Measurements from ENCODE around the gene CADPS2.

The CADPS2 gene

DNA sequence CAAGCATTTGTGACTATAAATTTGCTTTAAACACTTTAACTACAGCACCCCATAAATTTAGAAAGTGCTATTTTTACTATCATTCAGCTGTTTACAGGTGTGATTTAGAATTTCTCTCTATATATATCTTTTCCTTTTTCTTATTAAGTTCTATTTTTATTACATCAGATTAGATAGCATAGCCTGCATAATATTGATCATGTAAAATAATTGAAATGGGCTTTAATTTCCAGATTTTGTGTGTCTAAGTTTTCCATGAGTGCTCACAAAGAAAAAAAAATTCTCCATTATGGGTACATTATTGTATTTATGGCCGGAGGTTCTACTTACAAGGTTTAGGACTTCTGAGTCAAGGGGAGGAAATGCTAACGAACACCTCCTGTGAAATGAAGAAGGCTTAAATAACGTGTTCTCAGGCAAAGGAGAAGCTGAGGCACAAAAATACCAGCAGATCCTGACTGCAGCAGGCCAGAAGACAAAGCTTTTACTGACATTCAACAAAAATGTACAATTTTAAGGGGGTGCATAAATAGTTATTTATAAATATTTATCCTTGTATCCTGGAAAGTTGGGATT is 301.5 kb downstream of the CADPS2 start:
- no peak for DNase-seq

GRCh38 chr7:122578350-122578749 is 307.9 kb downstream of the CADPS2 start:
- no peak for DNase-seq

DNA sequence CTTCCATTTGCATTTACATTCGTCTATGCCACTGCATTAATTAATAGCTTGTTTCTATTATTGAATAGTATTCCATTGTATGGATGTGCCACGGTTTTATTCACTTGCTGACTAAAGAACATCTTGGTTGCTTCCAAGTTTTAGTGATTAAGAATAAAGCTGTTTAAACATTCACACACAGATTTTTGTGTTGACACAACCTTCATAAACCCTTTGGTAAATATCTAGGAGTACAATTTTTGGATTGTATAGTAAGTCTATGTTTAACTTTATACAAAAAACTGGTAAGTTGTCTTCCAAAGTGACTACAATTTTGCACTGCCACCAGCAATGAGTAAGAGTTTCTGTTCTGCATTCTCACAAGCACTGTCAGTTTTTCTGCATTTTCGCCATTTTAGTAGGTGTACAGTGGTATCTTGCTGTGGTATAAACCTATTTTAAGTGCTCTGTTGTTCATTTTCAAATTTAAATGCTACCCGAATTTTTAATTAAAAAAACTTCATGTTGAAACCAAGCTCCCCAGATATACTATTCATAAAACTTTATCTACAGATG is 308.7 kb downstream of the CADPS2 start:
- DNase-seq, result no peak

- DNase-seq, result no peak
Measured at GRCh38 chr7:122572706-122573105, 313.6 kb downstream of the CADPS2 start.

DNA sequence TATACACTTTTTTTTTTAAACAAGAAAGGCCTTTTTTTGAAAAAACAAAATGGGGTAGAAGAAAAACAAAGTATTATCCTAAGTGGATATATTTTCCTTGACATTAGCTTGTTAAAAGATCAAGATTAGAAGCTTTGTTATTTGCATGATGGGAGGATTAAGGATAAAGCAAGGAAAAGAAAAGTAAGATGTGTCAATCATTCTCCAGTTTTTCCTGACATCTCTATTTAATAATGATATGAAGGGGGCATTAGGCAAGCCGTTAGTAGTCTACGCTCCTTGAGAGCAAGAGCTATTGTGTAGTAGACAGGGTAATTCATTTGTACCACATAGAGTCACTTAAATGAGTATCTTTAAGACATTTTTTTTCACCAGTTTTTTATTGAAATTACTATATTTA is 324.9 kb downstream of the CADPS2 start:
- no peak for DNase-seq

DNA sequence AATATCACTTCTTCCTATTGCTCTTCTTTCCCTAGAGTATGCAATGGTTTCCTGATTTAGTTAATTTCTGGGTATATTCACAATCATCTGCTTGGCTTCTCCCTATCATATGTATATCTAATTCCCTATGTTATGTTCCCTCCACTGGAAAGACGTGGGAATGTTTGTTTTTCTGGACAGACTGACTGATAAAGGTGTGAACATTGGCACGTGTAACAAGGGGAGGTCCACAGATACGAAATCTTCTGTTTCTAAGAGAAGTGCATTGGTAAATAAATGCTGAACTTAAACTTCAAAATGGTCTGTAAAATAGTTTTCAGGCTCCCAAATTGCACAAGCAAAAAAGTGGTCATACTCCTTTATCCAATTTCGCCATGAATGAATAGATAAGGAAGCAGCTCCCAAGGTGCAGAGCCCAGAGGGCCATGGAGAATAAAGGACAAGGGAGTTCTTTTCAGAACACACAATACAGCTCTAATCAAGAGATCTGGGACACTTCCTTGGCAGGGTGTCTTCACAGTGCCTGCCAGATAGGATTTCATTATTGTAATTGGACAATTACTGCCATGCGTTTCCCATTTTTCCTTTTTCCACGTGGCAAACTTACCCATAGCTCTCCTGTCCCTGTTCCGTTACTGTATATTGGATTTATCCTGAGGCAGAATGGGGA is 329.3 kb downstream of the CADPS2 start:
- no peak for DNase-seq

GRCh38 chr7:122556219-122556618 is 330.0 kb downstream of the CADPS2 start:
- no peak for DNase-seq

- DNase-seq, result no peak
Measured at GRCh38 chr7:122553761-122554160, 332.5 kb downstream of the CADPS2 start.

- no peak for DNase-seq
Measured at GRCh38 chr7:122552769-122553168, 333.5 kb downstream of the CADPS2 start.

DNA sequence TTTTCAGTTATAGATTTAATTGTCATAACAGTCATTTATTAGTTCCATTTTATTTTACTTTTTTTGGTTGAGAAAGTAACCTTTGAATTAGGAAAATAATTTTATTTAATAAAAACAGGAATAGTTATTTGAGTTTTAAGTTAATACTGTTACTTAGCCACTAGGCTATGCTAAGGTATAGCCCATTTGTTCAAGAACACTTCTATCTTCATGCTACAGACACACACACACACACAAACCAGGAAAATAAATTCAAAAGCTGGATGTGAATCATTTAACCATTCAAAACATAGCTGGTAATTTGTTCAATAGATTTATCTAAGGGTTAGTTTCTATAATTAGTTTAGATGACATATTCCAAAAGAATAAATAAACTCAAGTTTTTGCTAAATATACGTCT is 335.7 kb downstream of the CADPS2 start:
- DNase-seq, result no peak

DNA sequence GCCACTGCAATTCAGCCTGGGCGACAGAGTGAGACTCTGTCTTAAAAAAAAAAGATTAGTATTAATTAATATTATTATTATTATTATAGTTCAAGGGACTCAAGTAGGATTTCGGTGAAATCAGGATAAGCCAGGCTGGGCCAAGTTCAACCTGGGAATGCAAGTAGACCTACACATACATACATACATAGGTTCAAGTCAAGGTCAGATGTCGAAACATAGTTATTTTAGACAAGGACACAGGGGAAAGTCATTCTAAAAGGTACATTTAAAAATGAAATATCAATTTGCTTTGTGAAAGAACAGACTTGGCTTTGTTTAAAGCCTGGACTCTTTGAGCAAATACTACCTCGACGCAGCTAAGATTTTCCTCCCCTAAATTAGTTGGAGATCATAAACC is 336.7 kb downstream of the CADPS2 start:
- no peak for DNase-seq

- DNase-seq, result no peak
Measured at GRCh38 chr7:122546496-122546895, 339.8 kb downstream of the CADPS2 start.

- no peak for DNase-seq
Measured at GRCh38 chr7:122544463-122544862, 341.8 kb downstream of the CADPS2 start.

DNA sequence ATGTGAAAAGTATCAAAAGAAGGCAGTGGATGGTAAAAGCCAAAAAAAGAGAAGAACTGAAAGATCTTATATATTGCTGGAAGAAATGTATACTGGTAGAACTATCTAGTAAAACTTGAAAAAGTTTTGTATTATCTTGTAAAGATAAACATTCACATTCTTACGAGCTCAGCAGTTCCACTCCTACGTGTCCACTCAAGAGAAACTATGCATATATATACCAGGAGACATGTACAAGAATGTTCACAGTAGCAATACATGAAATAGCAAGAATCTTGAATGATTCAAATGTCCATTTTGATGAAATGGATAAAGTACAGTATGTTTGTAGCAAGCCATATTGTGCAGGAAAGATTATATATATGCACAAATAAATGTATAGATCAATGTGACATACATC is 342.4 kb downstream of the CADPS2 start:
- no peak for DNase-seq

DNA sequence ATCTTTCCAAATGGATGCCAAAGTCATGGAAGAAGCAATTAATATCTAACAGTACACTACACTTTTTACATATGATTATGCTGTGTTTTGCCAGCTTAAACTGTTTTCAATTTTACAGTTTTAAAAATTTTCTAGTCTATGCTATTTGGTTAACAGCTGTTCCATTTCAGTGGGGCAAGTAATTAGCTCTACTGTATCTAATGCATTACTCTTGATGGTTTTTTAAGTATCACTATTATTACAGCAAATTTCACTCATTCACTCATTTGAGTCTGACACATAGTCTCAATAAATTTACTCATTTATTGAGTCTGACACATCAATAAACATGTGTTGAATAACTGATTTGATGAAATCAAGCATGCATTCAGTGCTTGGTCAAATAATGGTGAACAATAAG is 343.1 kb downstream of the CADPS2 start:
- no peak for DNase-seq

DNA sequence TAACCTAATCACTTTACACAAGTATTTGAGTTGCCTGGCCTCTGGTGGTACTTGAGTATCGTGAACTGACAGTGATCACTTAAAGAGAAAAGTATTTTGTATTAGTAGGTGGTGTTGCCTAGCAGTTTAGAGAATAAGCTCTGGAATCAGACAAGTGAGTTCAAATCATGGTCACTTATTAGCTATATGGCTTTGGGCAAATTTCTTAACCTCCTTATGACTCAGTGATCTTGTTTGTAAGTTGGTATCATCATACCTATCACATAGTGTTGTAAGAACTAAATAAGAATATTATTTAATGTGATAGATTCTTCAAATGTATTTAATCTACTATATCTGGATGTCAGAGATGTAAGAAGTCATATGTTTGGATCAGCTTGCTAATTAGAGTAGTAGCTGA is 351.2 kb downstream of the CADPS2 start:
- DNase-seq, result no peak

DNA sequence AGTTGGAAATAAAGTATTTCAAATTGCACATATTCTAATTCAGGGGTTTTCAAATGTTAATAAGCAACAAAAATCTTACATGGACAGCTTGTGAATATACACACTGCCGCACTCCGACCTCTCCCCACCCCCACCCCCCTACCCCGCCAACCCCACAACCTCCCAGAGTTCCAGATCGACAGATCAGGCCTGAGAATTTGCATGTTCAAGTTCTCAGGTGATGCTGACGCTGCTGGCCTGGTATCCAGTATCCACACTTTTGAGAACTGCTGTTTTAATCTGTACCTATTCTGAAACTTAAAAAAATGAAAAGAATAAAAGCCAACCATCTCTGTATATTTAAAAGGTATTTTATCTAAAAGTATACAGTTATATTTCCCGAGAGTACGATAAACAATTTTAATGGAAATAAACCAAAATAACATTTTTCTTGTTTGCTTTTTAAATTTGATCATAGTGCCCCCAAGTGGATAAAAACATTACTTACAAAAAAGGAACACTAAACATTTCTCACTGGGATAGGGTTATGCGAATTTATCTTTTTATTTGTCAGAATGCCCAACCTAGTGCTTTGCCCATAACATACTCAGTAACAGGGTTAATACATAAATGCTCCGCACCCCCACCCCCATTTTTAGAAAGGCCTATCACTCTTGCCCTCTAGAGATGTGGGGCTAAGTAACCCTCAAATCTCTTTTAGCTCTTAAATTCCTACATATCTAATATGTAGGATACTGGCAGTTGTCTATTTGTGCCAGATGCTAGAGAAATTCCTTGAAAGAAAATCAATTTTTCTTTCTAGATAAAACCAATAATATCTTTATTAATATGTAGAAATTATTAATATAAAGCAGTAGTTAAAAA is 353.6 kb downstream of the CADPS2 start:
- DNase-seq, result no peak

- DNase-seq, result no peak
Measured at GRCh38 chr7:122528879-122529481, 357.3 kb downstream of the CADPS2 start.

DNA sequence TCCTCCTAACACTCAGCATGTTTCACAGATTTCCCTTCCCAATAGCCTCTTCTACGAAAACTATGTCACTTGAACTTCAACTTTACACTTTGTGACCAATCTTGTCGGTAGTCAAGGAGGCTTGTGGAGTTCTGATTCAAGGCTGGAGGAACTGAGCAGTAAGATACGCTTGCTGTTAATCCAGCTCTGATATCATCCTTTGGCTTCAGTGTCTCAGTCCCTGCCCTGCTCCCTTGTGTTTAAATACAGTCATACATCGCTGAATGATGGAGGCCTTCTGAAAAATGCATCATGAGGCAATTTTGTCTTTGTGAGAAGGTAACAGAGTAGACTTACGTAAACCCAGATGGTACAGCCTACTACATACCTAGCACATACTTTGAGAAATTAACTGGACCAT is 360.9 kb downstream of the CADPS2 start:
- no peak for DNase-seq

DNA sequence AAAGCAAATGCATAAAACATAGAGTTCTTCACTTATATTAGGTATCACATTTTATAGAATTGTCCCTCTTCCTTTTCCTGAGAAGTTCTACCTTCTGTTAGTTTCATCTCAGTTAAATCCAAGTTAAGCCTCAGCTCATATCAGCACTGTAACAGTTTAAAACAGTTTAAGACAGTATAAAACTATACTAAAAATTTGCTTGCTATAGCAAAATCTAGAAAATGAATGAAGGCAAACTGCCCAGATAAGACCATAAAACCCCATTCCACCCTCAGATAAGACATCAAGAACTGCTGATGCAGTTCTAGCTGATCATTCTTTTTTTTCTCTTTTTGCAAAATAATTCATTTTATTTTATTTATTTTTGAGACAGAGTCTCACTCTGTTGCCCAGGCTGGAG is 364.5 kb downstream of the CADPS2 start:
- no peak for DNase-seq

GRCh38 chr7:122520971-122521555 is 365.2 kb downstream of the CADPS2 start:
- no peak for DNase-seq

- DNase-seq, result no peak
Measured at GRCh38 chr7:122518488-122518887, 367.8 kb downstream of the CADPS2 start.

DNA sequence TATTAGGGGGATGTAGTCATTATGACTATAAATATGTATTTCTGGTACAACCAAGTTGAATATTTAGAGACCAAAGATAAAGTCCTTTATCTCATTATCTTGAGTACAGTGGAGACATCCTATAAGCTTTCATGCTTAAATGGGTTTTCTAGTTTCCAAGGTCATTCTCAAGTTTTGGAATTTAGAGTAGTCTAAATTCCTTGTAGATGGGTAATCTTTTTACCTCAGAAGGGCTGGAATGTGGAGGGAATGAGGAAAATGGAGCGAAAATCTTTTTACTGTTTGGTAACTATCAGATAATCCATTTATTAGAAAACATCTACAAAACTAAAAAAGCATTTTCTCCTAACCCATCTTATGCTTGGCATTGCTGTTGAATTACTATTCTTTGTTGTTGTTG is 368.7 kb downstream of the CADPS2 start:
- no peak for DNase-seq

All from activated CD4-positive, alpha-beta T cell treated with anti-CD3 and anti-CD28 coated beads for 4 hours (primary cell).